Measurements from ENCODE around the gene OLA1.

DNA sequence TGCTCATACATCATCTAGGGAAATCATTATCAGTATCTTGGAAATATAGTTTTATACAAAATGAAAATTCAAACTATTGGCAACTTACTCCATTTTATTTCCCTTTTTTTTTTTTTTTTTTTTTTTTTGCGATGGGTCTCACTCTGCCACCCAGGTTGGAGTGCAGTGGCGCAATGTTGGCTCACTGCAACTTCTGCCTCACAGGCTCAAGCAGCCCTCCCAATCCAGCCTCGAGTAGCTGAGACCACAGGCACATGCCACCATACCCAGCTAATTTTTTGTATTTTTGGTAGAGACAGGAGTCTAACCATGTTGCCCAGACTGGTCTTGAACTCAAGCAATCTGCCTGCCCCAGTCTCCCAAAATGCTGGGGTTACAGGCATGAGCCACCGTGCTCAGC is 29.0 kb downstream of the OLA1 start:
- TF ChIP-seq CTCF (conservative IDR thresholded peaks at IDR 0.05), result no peak
- no peak for TF ChIP-seq EZH2 (IDR thresholded peaks at IDR 0.05; ENCODE audit: low read depth)

Measured in PC-9 (cell line).